Activated naive CD8-positive, alpha-beta T cell treated with anti-CD3 and anti-CD28 coated beads, Interleukin-2, amount 10 ng/mL, durations not matched to agents 7 days and 5 days (primary cell): ENCODE results near the gene PCDHGA10. TPM values are rescaled to one million over a fixed set of nuclear protein-coding genes. Genes with fewer than 3 reads are reported as not detected.
A peak's percentile ranks its signal among the peaks of the same experiment; 100 is the strongest.
"Not testable (repeated sequence)": the region's sequence is repeated elsewhere in the genome, so short reads cannot be mapped to it uniquely, and the experiment has no call there.

ENCODE experiments used
- ATAC-seq: fragments of 150-1000 bp; cut with Tn5 transposase; one replicate; pipeline ENCODE4 v1.10.0; 2021; ENCODE audit warnings: low read depth, moderate library complexity
- POLR2A ChIA-PET: fragments of 350-600 bp; sonication (Branson Sonifier 250); formaldehyde crosslinking; loops from one replicate; lab custom pipeline; 2021; ENCODE audit warnings: antibody characterized with exemption; lab: Charles Lee
- DNase-seq: peaks from one replicate; pipeline ENCODE4 v3.0.0; 2021
- H3K27ac Mint-ChIP-seq: one replicate; pipeline ENCODE4 v1.8.0; 2022; ENCODE audit warnings: mild to moderate bottlenecking, mixed read lengths
- H3K27me3 Mint-ChIP-seq: one replicate; pipeline ENCODE4 v1.8.0; 2022; ENCODE audit warnings: mild to moderate bottlenecking, moderate library complexity, mixed read lengths
- H3K36me3 Mint-ChIP-seq: one replicate; pipeline ENCODE4 v1.8.0; 2021; ENCODE audit warnings: mild to moderate bottlenecking, mixed read lengths
- H3K4me1 Mint-ChIP-seq: one replicate; pipeline ENCODE4 v1.8.0; 2021; ENCODE audit warnings: mixed read lengths
- H3K4me3 Mint-ChIP-seq: one replicate; pipeline ENCODE4 v1.8.0; 2022; ENCODE audit warnings: mild to moderate bottlenecking, moderate library complexity, mixed read lengths
- H3K9me3 Mint-ChIP-seq: one replicate; pipeline ENCODE4 v1.8.0; 2021; ENCODE audit warnings: mixed read lengths
- total RNA-seq, 2 experiments: library from RNA; stranded (reverse); gene quantifications; one replicate each; pipeline ENCODE4 v1.2.3, GENCODE V29; 2021

Gene PCDHGA10
- total RNA-seq, 2 experiments from 2014 or later: 0.14 TPM; not detected in 1

DNA sequence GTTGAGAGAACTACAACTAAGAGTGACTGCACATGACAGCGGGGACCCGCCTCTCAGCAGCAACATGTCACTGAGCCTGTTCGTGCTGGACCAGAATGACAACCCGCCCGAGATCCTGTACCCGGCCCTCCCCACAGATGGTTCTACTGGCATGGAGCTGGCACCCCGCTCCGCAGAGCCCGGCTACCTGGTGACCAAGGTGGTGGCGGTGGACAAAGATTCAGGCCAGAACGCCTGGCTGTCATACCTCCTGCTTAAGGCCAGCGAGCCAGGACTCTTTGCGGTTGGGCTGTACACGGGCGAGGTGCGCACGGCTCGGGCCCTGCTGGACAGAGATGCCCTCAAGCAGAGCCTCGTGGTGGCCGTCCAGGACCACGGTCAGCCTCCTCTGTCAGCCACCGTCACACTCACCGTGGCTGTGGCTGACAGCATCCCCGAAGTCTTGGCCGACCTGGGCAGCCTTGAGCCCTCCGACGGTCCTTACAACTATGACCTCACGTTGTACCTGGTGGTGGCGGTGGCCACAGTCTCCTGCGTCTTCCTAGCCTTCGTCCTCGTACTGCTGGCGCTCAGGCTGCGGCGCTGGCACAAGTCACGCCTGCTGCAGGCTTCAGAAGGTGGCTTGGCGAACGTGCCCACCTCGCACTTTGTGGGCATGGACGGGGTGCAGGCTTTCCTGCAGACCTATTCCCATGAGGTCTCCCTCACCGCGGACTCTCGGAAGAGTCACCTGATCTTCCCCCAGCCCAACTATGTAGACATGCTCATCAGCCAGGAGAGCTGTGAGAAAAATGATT lies 28.1 kb upstream of the PCDHGA10 start:
- no peak for DNase-seq
- Mint-ChIP-seq H3K9me3 (peaks cover 19% of the 10 kb centered on the region), H3K4me1 (no peaks in the 10 kb centered on the region), H3K27ac (no peak overlapping the region), H3K36me3 (peaks cover 3% of the 10 kb centered on the region), H3K27me3 (peaks cover 38% of the 10 kb centered on the region), H3K4me3 (no peak overlapping the region)
- POLR2A ChIA-PET: no interaction called here
- ATAC-seq: no peak

DNA sequence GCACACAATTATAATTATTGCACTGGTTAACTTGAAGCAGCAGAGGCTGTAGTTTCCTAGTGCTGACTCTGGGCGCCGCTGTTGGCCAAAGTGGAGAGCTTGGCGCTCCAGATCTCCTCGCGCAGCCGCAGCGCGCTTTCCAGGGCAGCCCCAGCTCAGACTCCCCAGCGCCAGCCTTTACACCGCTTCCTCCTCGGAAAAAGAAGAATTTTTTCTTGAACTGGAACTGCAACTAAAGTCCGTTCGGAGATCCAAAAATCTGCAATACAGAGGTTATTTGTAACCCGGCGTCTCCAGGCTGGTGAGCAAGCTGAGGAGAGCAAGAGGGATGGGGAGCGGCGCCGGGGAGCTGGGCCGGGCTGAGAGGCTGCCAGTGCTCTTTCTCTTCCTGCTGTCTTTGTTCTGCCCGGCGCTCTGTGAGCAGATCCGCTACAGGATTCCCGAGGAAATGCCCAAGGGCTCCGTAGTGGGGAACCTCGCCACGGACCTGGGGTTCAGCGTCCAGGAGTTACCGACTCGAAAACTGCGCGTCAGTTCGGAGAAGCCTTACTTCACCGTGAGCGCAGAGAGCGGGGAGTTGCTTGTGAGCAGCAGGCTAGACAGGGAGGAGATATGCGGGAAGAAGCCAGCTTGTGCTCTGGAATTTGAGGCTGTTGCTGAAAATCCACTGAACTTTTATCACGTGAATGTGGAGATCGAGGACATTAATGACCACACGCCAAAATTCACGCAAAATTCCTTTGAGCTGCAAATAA lies 25.1 kb upstream of the PCDHGA10 start, which contains the start of gene PCDHGB4:
Gene PCDHGB4 (plus strand): TSS at position 142 of the 755 bp plus-strand sequence. CDS start 187 bp downstream, at position 329.
- ATAC-seq: peak; percentile 58
- POLR2A ChIA-PET, H3K4me1 Mint-ChIP-seq, H3K36me3 Mint-ChIP-seq: not testable (repeated sequence)
- H3K27ac Mint-ChIP-seq: peak within 1 kb of the TSS; percentile 56
- H3K9me3 Mint-ChIP-seq: peaks cover 18% of the 10 kb centered on the region
- peak; percentile 52 for DNase-seq
- peak within 1 kb of the TSS; percentile 30 for H3K4me3 Mint-ChIP-seq
- H3K27me3 Mint-ChIP-seq: peaks cover 36% of the 10 kb centered on the region

DNA sequence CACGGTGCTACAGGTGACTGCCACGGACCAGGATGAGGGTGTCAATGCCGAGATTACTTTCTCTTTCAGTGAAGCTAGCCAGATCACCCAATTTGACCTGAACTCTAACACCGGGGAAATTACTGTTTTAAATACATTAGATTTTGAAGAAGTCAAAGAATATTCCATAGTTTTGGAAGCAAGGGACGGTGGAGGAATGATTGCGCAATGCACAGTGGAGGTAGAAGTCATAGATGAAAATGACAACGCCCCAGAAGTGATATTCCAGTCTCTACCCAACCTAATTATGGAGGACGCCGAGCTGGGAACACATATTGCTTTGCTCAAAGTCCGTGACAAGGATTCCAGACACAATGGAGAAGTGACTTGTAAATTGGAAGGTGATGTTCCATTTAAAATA lies 24.1 kb upstream of the PCDHGA10 start:
- peak overlapping the region; percentile 56 for H3K27ac Mint-ChIP-seq
- POLR2A ChIA-PET: no interaction called here
- no peak overlapping the region for H3K4me3 Mint-ChIP-seq
- H3K9me3 Mint-ChIP-seq: peaks cover 21% of the 10 kb centered on the region
- peaks cover 30% of the 10 kb centered on the region for H3K27me3 Mint-ChIP-seq
- H3K4me1 Mint-ChIP-seq: no peaks in the 10 kb centered on the region
- H3K36me3 Mint-ChIP-seq: peaks cover 7% of the 10 kb centered on the region
- DNase-seq (no peak), ATAC-seq (no peak)

DNA sequence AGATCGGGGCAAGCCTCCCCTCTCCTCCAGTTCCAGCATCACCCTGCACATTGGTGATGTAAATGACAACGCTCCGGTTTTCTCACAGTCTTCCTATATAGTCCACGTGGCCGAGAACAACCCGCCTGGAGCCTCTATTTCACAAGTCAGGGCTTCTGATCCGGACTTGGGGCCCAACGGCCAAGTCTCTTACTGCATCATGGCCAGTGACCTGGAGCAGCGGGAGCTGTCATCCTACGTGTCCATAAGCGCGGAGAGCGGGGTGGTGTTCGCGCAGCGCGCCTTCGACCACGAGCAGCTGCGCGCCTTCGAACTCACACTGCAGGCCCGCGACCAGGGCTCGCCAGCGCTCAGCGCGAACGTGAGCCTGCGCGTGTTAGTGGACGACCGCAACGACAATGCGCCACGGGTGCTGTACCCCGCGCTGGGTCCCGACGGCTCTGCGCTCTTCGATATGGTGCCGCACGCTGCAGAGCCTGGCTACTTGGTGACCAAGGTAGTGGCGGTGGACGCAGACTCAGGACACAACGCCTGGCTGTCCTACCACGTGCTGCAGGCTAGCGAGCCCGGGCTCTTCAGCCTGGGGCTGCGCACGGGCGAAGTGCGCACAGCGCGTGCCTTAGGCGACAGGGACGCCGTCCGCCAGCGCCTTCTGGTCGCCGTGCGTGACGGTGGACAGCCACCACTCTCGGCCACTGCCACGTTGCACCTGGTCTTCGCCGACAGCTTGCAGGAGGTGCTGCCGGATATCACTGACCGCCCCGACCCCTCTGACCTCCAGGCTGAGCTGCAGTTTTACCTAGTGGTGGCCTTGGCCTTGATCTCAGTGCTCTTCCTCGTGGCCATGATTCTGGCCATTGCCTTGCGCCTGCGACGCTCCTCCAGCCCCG lies 23.4 kb upstream of the PCDHGA10 start:
- Mint-ChIP-seq H3K27ac (peak overlapping the region; percentile 70), H3K4me3 (no peak overlapping the region), H3K27me3 (peaks cover 36% of the 10 kb centered on the region), H3K9me3 (peaks cover 25% of the 10 kb centered on the region), H3K4me1 (no peaks in the 10 kb centered on the region), H3K36me3 (peaks cover 7% of the 10 kb centered on the region)
- ATAC-seq: no peak
- POLR2A ChIA-PET: no interaction called here
- DNase-seq: peak; percentile 25

DNA sequence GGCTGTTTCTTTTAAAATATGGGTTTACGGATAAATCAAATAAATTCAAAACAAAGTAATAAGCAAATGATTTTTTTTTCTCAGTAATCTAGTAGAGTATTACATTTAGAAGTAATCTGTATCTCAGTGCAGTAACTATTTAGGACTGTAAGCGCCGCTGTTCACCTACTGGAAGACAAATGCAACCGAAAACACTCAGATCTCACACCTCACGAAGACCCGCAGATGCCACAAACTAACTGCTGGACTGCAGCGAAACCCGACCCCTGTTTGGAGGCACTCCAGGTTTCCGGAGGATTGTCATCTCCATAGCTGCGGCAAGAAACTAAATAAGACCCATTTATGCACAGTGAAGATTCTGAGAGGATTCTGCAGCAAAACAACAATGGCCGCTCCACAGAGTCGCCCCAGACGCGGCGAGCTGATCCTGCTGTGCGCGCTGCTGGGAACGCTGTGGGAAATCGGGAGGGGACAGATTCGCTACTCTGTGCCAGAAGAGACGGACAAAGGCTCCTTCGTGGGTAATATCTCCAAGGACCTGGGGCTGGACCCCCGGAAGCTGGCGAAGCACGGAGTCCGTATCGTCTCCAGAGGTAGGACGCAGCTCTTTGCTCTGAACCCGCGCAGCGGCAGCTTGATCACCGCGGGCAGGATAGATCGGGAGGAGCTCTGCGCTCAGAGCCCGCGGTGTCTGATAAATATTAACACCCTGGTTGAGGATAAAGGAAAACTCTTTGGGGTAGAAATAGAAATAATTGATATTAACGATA lies 20.2 kb upstream of the PCDHGA10 start, which contains the start of gene PCDHGA8:
Gene PCDHGA8 (plus strand): TSS at position 205 of the 770 bp plus-strand sequence. CDS start 181 bp downstream, at position 386.
- Mint-ChIP-seq H3K27me3 (peaks cover 48% of the 10 kb centered on the region), H3K36me3 (peaks cover 7% of the 10 kb centered on the region), H3K4me3 (no peak within 1 kb of the TSS), H3K27ac (no peak within 1 kb of the TSS), H3K9me3 (peaks cover 23% of the 10 kb centered on the region), H3K4me1 (no peaks in the 10 kb centered on the region)
- ATAC-seq (no peak), DNase-seq (no peak)
- POLR2A ChIA-PET: no interaction called here

DNA sequence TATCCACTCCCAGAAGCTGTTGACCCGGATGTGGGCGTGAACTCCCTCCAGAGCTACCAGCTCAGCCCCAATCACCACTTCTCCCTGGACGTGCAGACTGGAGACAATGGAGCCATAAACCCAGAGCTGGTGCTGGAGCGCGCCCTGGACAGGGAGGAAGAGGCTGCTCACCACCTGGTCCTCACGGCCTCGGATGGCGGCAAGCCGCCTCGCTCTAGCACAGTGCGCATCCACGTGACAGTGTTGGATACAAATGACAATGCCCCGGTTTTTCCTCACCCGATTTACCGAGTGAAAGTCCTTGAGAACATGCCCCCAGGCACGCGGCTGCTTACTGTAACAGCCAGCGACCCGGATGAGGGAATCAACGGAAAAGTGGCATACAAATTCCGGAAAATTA lies 19.5 kb upstream of the PCDHGA10 start:
- no peaks in the 10 kb centered on the region for H3K4me1 Mint-ChIP-seq
- POLR2A ChIA-PET: no interaction called here
- peaks cover 7% of the 10 kb centered on the region for H3K36me3 Mint-ChIP-seq
- H3K9me3 Mint-ChIP-seq: peaks cover 22% of the 10 kb centered on the region
- H3K27me3 Mint-ChIP-seq: peaks cover 47% of the 10 kb centered on the region
- no peak overlapping the region for H3K27ac Mint-ChIP-seq
- DNase-seq: no peak
- ATAC-seq: no peak
- no peak overlapping the region for H3K4me3 Mint-ChIP-seq

- H3K27ac Mint-ChIP-seq, H3K4me1 Mint-ChIP-seq, DNase-seq, H3K36me3 Mint-ChIP-seq, ATAC-seq, POLR2A ChIA-PET, H3K4me3 Mint-ChIP-seq: not testable (repeated sequence)
- peaks cover 46% of the 10 kb centered on the region for H3K27me3 Mint-ChIP-seq
- peaks cover 21% of the 10 kb centered on the region for H3K9me3 Mint-ChIP-seq
These were observed 18.2 kb upstream of the PCDHGA10 start for GRCh38 chr5:141394401-141395187.

- Mint-ChIP-seq H3K27me3 (peaks cover 52% of the 10 kb centered on the region), H3K4me3 (peak within 1 kb of the TSS; percentile 37), H3K9me3 (peaks cover 21% of the 10 kb centered on the region)
- peak; percentile 63 for ATAC-seq
- DNase-seq, H3K27ac Mint-ChIP-seq, H3K36me3 Mint-ChIP-seq, POLR2A ChIA-PET, H3K4me1 Mint-ChIP-seq: not testable (repeated sequence)
These were observed 14.8 kb upstream of the PCDHGA10 start, which contains the start of gene PCDHGB5 for GRCh38 chr5:141397756-141398551. Gene PCDHGB5 (plus strand): TSS chr5:141397947. CDS start chr5:141398128, 181 bp downstream.

DNA sequence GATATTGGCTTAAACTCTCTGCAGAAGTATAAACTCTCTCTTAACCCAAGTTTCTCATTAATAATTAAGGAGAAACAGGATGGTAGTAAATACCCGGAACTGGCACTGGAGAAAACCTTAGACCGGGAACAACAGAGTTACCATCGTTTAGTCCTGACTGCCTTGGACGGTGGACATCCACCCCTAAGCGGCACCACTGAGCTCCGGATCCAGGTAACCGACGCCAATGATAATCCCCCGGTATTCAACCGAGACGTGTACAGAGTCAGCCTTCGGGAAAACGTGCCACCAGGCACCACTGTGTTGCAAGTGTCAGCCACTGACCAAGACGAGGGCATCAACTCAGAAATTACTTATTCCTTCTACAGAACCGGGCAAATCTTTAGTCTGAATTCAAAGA lies 14.2 kb upstream of the PCDHGA10 start:
- Mint-ChIP-seq H3K36me3 (peaks cover 2% of the 10 kb centered on the region), H3K27me3 (peaks cover 56% of the 10 kb centered on the region), H3K27ac (no peak overlapping the region), H3K9me3 (peaks cover 18% of the 10 kb centered on the region), H3K4me1 (peaks cover 3% of the 10 kb centered on the region), H3K4me3 (no peak overlapping the region)
- no peak for ATAC-seq
- POLR2A ChIA-PET: no interaction called here
- no peak for DNase-seq

GRCh38 chr5:141399555-141400258 lies 13.1 kb upstream of the PCDHGA10 start:
- peaks cover 12% of the 10 kb centered on the region for H3K9me3 Mint-ChIP-seq
- H3K27me3 Mint-ChIP-seq: peaks cover 58% of the 10 kb centered on the region
- H3K36me3 Mint-ChIP-seq: peaks cover 2% of the 10 kb centered on the region
- peak overlapping the region; percentile 64 for H3K27ac Mint-ChIP-seq
- no peak for DNase-seq
- H3K4me1 Mint-ChIP-seq: peaks cover 3% of the 10 kb centered on the region
- POLR2A ChIA-PET: no interaction called here
- ATAC-seq: no peak
- peak overlapping the region; percentile 7 for H3K4me3 Mint-ChIP-seq
